HG03095 (cell line): ENCODE results near the gene IFT25.

ENCODE experiments used
- ATAC-seq: cut with Tn5 transposase; IDR thresholded peaks from one replicate; pipeline ENCODE4 v1.9.1; 2021; ENCODE audit warnings: moderate library complexity; ENCODE audit not compliant: unreplicated experiment

Gene IFT25

DNA sequence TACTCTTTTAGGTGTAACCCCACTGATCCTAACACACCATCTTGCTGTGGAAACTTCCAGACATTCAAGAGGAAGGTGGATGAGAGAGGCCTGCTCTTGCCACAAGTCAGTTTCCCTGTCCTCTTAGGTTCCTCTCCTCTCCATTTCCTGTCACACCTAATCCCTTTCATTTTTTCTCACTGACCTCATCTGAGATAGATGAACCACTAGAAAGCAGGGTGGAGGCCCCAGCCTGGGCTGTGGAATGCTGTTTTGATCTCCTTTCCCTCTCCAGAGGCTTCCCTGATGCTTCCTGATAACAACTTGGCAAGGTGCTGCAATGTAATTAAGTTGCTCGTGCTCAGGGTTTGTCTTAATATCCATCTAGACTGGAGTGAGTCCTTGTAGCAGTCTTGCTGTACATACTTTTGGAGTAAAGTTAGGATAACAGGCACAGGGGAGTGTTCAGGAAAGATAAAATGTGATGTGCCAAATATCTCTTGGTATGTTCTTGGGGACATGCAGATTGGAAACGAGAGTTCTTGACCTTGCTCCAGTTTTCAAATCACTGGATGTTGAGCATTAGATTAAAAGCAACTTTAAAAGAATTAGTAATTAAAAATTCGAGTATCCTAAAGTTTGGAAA, 11.8 kb upstream of the IFT25 start:
- ATAC-seq, result no peak

DNA sequence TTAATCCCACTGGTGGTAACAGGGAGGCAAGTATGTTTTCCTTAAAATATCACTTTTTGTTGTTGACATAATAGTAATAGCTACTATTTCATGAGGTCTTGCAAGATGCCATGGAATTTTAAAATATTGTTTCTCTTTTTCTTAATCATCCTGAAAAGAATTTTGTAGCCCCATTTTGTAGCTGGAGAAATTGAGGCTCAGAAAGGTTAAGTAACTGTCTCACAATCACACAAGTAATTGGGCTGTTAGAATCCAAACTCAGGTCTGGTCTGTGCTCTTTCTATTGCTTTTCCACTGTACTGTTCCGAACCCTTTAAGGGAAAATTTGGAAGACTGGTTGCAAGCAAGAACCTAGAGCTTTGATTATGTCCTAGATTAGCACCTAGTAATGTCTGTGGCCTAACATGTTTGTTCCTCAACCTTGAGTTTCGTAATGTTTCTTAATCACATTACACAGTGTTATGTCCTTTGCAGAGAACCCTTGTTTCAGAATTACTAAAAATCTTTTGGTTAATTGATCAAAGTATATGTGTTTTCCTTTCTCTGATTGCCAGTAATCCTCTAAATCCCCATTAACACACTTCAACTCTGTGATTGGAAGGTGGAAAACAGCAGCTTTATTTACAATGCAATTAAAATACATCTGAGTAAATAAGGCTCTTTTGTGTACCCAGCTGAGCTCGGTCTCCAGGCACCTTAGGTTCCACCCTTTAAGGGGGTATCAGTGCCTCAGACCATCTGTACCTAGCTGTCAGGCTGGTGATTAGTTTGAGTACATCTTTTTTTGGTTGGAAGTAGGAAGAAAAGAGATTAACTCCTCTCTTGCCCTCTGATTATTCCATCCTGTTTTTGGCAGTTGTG, 11.0 kb upstream of the IFT25 start:
- ATAC-seq, result no peak

GRCh38 chr1:53954128-53954527, 8.6 kb upstream of the IFT25 start:
- ATAC-seq, result no peak

DNA sequence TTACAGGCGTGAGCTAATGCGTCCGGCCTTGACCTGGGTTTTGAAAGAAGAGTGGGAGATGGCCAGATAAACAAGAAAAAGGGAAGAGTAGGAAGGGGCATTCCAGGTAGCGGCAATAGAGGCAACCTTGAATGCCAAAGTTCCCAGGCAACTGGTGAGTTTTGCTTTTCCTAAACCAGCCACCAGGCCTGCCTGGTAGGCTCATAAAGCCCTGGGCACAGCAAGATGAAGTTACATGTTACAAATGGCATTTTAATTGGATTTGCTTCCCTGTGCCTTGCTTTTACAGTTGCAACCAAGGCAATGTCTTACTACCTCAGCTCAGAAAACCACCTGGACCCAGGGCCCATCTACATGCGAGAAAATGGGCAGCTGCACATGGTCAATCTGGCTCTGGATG, 6.2 kb upstream of the IFT25 start:
- ATAC-seq, result no peak

GRCh38 chr1:53949023-53949990, 3.8 kb upstream of the IFT25 start:
- no peak for ATAC-seq

DNA sequence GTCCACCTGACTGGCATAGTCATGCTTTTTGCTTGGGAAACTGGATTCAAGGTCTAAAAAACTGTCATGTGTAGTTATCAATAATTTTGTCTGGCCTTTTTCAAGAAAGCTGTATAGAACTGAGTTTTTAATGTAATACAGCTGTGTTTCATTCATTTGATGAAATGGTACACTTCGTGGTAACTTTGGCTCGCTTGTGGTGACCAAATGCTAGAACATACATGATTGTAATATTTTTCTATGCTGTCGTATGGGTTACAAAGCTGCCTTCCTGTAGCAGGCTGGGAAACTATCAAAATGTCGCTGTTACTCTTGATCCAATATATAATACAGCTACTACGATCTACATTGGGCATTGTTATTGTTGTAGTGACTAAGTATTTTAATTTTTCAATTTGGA, 2.8 kb upstream of the IFT25 start:
- ATAC-seq, result no peak

DNA sequence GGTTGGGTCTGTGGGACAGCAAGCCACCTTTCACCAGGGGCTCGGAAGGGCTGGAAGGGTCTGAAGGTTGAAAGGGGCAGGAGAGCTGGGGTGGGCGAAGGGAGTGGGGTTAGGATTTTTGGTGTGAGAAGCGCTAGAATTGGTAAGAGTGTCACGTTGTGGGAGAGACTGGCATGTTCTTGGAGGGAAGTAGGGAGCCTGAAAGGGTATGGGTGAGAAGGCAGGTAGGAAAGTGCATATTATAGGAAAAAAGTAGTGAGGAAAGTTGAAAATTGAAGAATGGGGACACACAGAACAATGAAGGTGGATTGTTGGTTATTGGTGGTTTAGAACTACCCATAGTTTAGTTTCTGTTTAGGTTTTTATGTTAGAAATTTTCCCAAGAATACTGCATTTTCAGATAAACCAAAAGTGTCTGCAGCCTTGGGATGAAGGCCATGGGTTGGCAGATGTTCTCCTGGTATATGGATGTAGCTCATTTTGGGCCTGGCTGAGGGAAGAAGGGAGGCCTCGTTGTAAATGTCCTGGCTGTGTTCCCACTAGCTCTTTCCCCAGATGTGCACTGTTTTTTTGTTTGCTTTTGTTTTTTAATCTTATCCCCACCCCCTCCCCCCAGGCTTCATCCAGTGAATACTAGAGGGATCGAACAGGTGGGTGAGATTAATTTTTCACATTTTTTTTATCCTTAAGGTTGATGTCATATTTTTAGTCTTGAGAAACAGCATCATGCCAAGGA, 1.8 kb upstream of the IFT25 start:
- no peak for ATAC-seq

DNA sequence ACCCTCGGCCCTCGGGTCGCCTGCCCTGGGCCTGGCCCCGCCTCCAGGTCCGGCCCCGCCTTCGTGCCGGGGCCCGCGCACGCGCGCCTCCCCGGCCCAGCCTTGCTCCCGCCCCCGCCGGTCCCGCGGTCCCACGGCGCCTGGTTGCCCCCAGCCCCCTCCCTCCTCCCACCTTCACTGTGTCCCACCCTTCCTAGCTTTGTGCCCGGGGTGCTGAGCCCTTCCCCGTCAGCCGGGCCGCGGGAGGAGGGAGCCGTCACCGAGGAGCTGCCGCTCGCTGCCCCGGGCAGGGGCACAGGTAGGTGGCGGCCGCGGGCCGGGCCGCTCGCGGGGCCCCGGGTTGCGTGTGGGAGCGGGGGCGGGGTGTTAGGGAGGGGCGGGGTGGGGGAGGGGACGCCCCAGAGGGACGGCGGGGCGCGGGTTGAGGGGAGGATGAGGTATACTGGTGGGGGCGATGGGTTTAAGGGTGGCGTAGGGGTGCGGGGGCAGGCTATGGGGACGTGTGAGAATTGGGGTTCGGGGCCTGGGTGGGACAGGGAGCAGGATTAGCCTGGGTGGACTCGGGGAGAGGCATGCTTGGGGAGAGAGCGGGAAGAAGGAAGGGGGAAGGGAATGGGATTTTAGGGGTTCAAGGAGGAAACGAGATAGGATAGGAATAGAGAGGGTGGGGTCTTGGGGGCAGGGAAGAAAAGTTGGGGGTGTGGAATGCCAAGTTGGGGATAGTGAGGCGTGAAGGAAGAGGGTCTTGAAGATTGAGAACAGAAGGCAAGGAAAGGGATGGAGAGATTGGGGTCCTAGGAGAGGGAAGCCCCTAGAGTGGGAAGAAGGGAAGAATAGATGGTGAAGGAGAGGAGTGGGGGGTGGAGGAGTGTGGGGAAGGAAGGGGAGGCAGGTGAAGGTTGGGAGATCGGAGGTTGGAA, 1.0 kb upstream of the IFT25 start, which contains the start of gene LRRC42:
Gene LRRC42, plus strand, starts transcription at position 99 of the 920 bp plus-strand sequence. CDS start 5,650 bp downstream, outside the sequence.
- peak; percentile 62 for ATAC-seq

DNA sequence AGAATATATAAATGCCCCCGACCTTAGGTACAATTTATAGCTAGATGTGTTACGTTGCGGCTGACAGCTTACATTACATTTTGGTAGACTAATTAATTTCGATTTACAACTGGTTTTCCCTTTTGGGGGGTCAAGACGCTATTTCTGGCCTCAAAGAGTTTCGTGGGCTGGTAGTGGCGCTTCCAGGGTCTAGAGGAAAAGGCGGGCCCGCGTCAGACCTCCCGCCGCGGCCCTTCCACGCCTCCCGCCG, 391 bp downstream of the IFT25 start:
- ATAC-seq, result no peak

GRCh38 chr1:53944469-53945182, 873 bp downstream of the IFT25 start:
- no peak for ATAC-seq

GRCh38 chr1:53943490-53944043, 1.9 kb downstream of the IFT25 start:
- ATAC-seq, result no peak

- ATAC-seq, result no peak
Measured at GRCh38 chr1:53943090-53943489, 2.4 kb downstream of the IFT25 start.

GRCh38 chr1:53942127-53942957, 3.2 kb downstream of the IFT25 start:
- no peak for ATAC-seq

- ATAC-seq, result no peak
Measured at GRCh38 chr1:53938136-53938830, 7.2 kb downstream of the IFT25 start.

GRCh38 chr1:53936430-53936829, 9.1 kb downstream of the IFT25 start:
- ATAC-seq, result no peak

DNA sequence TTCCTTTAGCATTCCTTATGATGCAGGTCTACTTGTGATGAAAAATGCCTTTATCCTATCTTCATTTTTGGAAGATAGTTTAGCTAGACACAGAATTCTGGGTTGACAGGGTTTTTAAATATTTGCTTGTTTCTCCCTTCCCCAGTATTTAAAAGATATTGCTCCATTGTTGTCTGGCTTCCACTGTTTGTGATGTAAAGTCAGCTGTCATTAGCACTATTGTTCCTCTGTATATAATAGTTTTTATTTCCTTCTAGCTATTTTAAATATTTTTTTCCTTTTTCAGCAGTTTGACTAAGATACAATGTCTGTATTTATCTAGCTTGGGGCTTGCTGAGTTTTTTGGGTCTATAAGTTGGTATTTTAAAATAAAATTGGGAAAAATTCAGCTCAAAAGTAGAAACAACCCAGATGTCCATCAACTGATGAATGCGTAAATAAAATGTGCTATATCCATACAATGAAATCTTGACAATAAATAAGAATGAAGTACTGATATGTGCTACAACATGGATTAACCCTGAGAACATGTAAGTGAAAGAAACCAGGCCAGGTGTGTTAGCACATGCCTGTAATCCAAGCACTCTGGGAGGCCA, 11.2 kb downstream of the IFT25 start:
- no peak for ATAC-seq

DNA sequence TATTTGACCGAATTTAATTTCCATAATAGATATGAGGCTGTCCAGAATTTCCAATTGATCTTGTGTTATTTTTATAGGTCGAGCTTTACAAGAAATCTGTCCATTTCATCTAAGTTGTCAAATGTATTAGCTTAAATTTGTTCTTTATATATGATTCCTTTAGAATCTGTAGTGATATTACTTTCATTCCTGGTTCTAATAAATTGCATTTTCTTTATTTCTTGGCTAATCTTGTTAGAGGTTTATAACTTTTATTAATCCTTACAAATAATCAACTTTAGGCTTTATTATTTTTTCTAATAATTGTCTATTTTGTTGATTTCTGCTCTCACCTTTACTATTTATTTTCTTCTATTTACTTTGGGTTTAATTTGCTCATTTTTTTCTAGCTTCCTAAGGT, 14.0 kb downstream of the IFT25 start:
- no peak for ATAC-seq
